ENCODE measurements around the gene TLDC2.

TLDC2 gene

DNA sequence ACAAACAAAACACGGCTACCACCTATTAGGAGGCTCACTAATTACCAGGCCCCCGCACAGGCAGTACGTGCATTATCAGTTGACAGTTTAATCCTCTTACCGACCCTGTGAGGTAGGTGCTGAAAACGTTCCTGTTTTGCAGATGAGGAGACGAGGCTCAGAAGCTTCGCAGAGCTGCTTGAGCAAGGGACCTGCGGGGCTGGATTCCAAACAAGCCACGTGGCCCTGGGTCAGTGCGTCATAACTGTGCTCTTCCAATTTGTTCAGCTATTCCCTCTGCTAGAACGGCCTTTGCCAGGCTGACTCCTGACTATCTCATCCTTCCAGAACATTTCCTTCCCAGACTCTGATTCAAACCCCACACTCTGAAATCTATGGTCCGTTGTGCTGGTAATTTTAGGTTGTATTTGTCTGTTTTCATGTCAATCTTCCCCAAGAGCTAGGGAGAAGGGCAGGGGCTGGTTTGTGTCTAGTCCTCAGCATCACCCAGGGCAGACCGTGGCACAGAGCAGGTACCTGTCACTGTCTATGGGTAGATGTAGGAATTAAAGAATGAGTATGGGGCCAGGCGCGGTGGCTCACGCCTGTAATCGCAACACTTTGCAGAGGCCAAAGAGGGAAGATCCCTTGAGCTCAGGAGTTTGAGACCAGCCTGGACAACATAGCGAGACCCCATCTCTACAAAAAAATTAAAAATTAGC, 28.8 kb upstream of the TLDC2 start:
- DNase-seq (ENCODE audit: low read depth): peak; percentile 99
- TF ChIP-seq, protein P1, sequence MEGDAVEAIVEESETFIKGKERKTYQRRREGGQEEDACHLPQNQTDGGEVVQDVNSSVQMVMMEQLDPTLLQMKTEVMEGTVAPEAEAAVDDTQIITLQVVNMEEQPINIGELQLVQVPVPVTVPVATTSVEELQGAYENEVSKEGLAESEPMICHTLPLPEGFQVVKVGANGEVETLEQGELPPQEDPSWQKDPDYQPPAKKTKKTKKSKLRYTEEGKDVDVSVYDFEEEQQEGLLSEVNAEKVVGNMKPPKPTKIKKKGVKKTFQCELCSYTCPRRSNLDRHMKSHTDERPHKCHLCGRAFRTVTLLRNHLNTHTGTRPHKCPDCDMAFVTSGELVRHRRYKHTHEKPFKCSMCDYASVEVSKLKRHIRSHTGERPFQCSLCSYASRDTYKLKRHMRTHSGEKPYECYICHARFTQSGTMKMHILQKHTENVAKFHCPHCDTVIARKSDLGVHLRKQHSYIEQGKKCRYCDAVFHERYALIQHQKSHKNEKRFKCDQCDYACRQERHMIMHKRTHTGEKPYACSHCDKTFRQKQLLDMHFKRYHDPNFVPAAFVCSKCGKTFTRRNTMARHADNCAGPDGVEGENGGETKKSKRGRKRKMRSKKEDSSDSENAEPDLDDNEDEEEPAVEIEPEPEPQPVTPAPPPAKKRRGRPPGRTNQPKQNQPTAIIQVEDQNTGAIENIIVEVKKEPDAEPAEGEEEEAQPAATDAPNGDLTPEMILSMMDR (conservative IDR thresholded peaks at IDR 0.05; ENCODE audit: low read depth, low read length): no peak
- no peak overlapping the region for H3K4me3 ChIP-seq (ENCODE audit: low read length)

DNA sequence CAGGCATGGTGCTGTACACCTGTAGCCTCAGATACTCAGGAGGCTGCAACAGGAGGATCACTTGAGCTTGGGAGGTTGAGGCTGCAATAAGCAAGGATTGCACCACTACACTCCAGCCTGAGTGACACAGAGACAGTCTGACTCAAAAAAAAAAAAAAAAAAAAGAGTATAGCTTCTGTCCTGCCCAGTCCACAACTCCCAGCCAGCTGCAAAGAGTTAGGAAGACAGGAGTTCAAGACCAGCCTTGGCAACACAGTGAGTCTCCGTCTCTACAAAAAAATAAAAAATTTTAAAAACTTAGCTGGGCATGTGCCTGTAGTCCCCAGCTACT, 28.3 kb upstream of the TLDC2 start:
- TF ChIP-seq, protein P1 (conservative IDR thresholded peaks at IDR 0.05; ENCODE audit: low read depth, low read length): no peak
- H3K4me3 ChIP-seq (ENCODE audit: low read length): no peak overlapping the region
- no peak for DNase-seq (ENCODE audit: low read depth)

DNA sequence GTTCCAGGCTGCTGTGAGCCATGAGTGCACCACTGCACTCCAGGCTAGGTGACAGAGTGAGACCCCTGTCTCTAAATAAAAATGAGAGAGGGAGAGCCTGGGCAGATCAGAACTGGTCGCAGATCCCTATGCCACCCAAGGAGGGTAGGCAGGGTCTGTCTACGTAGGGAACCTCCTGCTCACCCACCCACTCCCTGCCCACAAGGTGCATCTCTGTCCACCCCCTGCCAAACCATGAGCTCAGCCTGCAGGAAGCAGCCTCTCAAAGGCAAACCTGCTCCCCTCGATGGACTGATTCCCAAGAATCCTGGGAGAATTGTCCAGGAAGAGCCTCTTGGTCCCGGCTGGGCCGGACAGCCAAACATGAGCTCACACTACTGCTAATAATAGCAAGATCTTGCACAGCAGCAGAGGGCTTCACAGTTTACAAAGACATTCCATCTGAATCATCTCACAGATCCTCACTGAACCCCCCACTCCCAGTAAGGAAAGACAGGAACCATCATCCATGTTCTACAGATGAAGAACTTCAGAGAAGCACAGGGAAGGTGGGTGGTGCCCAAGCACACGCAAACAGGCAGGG, 27.8 kb upstream of the TLDC2 start:
- H3K4me3 ChIP-seq (ENCODE audit: low read length): no peak overlapping the region
- DNase-seq (ENCODE audit: low read depth): no peak
- TF ChIP-seq, protein P1 (conservative IDR thresholded peaks at IDR 0.05; ENCODE audit: low read depth, low read length): no peak

DNA sequence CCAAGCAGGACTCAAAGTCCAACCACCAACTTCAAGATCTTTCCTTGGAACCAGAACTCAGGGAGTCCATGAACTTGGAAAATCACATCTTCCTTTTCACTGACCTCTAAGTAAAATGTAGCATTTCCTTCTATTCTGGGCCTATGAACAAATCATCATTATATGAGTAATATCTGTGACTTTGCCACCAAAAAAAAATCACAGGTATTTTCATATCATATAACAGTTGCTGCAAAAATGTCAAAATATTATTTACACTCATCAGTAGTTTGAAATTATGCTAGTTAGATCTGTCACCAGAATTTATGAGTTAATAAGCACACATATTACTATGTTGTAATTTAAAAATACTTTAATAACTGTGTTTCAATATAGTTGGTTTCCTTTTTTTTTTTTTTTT, 27.3 kb upstream of the TLDC2 start:
- no peak for DNase-seq (ENCODE audit: low read depth)
- H3K4me3 ChIP-seq (ENCODE audit: low read length): no peak overlapping the region
- TF ChIP-seq, protein P1 (conservative IDR thresholded peaks at IDR 0.05; ENCODE audit: low read depth, low read length): no peak

DNA sequence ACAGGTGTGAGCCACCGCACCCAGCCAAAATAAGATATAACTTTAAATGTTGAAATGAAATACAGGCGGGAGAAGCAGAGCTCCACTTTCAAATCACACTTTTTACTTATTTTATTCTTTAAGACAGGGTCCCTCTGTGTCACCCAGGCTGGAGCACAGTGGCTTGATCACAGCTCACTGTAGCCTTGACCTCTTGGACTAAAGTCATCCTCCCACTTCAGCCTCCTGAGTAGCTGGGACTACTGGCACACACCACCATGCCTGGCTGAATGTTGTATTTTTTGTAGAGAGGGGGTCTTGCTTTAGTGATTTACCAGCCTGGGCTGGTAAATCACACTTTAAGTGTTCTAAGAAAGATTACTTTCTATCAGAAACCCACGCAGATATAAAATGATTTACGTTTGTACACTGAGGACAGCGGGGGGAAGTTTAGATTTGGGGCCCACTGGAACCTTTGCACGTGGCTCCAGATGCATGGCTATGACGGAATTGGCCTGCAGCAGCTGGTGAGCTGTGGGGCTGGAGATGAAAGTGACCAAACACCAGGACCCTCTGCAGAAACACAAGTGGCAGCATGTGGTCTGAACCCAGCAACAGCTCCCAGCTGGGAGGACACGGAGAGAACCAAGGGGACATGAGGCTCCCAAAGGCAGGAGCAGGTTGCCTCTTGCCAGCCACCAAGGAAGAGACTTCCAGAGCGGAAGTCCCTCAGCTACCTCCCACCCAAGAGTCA, 26.4 kb upstream of the TLDC2 start:
- no peak for DNase-seq (ENCODE audit: low read depth)
- TF ChIP-seq, protein P1 (conservative IDR thresholded peaks at IDR 0.05; ENCODE audit: low read depth, low read length): no peak
- no peak overlapping the region for H3K4me3 ChIP-seq (ENCODE audit: low read length)

DNA sequence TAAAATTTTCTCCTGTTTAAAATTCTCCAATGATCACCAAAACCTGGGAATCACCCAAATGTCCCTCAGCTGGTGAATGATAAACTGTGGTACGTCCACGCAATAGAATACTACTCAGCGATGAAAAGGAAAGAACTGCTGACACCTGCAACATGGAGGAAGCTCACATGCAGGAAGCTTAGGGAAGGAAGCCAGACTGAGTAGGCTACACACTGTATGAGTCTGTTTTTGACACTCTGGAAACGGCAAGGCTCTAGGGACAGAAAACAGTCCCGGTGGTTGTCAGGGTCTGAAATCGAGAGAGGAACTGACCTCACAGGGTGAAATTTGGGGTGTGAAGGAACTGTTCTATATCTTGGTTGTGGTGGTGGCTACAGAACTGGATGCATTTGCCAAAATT, 25.2 kb upstream of the TLDC2 start:
- TF ChIP-seq, protein P1 (conservative IDR thresholded peaks at IDR 0.05; ENCODE audit: low read depth, low read length): no peak
- no peak overlapping the region for H3K4me3 ChIP-seq (ENCODE audit: low read length)
- no peak for DNase-seq (ENCODE audit: low read depth)

DNA sequence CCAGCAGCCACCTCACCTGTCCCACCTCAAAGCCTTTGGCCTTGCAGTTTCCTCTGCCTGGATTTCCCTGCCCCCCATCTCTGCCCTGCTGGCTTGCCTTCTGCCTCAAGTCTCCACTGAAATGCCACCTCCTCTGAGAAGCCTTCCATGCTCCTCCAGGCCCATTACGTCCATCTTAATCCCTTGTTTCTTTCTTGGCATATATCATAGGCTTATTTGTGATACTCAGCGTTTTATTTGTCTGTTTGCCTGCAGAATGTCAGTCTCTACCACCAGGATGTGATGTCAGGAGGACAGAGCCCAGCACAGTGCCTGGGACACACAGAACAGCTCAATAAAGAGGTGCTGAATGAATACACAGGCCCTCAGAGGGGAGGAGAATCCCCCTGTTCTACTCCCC, 24.4 kb upstream of the TLDC2 start:
- TF ChIP-seq, protein P1 (conservative IDR thresholded peaks at IDR 0.05; ENCODE audit: low read depth, low read length): no peak
- no peak for DNase-seq (ENCODE audit: low read depth)
- no peak overlapping the region for H3K4me3 ChIP-seq (ENCODE audit: low read length)
